ENCODE data around the gene OTX2.

- no peak for TF ChIP-seq JUN (CRISPR knock-in tag; IDR thresholded peaks at IDR 0.05)
- no peak for TF ChIP-seq GRHL2 (CRISPR knock-in tag; IDR thresholded peaks at IDR 0.05; ENCODE audit: insufficient replicate concordance, severe bottlenecking)
- no peak for TF ChIP-seq CTCF (IDR thresholded peaks at IDR 0.05)
- TF ChIP-seq PRDM15 (CRISPR knock-in tag; IDR thresholded peaks at IDR 0.05), result no peak
- TF ChIP-seq GABPB1 (CRISPR knock-in tag; IDR thresholded peaks at IDR 0.05), result no peak
- TF ChIP-seq ATF3 (CRISPR knock-in tag; conservative IDR thresholded peaks at IDR 0.05), result no peak
These were observed 14.0 kb downstream of the OTX2 start for GRCh38 chr14:56796259-56796658.

Measured in WTC11 (cell line).